SHP77 treated with DMSO at 0.1 percent for 48 hours (cell line): ENCODE results near the gene MAP4.
"Not testable (repeated sequence)": the region's sequence is repeated elsewhere in the genome, so short reads cannot be mapped to it uniquely, and the experiment has no call there.

Experiments used
- DNase-seq: peaks from one replicate; lab custom pipeline; 2025; lab: John Stamatoyannopoulos, UW

The MAP4 gene

GRCh38 chr3:48013288-48013980 lies 2.8 kb downstream of the MAP4 start:
- no peak for DNase-seq

GRCh38 chr3:48012659-48013058 lies 3.6 kb downstream of the MAP4 start:
- no peak for DNase-seq

GRCh38 chr3:48008066-48008465 lies 8.2 kb downstream of the MAP4 start:
- DNase-seq: not testable (repeated sequence)

- not testable (repeated sequence) for DNase-seq
These were observed 8.9 kb downstream of the MAP4 start for GRCh38 chr3:48007361-48007760.

- not testable (repeated sequence) for DNase-seq
These were observed 9.4 kb downstream of the MAP4 start for GRCh38 chr3:48006794-48007193.

- DNase-seq: no peak
These were observed 11.5 kb downstream of the MAP4 start for GRCh38 chr3:48004694-48005093.

GRCh38 chr3:48002787-48003186 lies 13.4 kb downstream of the MAP4 start:
- DNase-seq: no peak

- no peak for DNase-seq
These were observed 14.2 kb downstream of the MAP4 start for GRCh38 chr3:48001991-48002390.

GRCh38 chr3:48000212-48000611 lies 16.0 kb downstream of the MAP4 start:
- DNase-seq: no peak

GRCh38 chr3:47996440-47996839 lies 19.8 kb downstream of the MAP4 start:
- no peak for DNase-seq

GRCh38 chr3:47994180-47994579 lies 22.0 kb downstream of the MAP4 start:
- no peak for DNase-seq

- no peak for DNase-seq
These were observed 24.9 kb downstream of the MAP4 start for GRCh38 chr3:47991341-47991740.

GRCh38 chr3:47989981-47990440 lies 26.2 kb downstream of the MAP4 start:
- peak; percentile 8 for DNase-seq

GRCh38 chr3:47985381-47985780 lies 30.8 kb downstream of the MAP4 start:
- DNase-seq: no peak

- DNase-seq: no peak
These were observed 32.0 kb downstream of the MAP4 start for GRCh38 chr3:47984075-47984728.

GRCh38 chr3:47980795-47981194 lies 35.4 kb downstream of the MAP4 start:
- DNase-seq: no peak

- no peak for DNase-seq
These were observed 37.1 kb downstream of the MAP4 start for GRCh38 chr3:47979070-47979469.

- DNase-seq: no peak
These were observed 37.8 kb downstream of the MAP4 start for GRCh38 chr3:47978386-47978785.

GRCh38 chr3:47976135-47976732 lies 40.0 kb downstream of the MAP4 start:
- DNase-seq: no peak

- DNase-seq: no peak
These were observed 41.2 kb downstream of the MAP4 start for GRCh38 chr3:47974974-47975470.

- DNase-seq: no peak
These were observed 45.1 kb downstream of the MAP4 start for GRCh38 chr3:47971081-47971480.

GRCh38 chr3:47964740-47965139 lies 51.5 kb downstream of the MAP4 start:
- no peak for DNase-seq
